Activated CD8-positive, alpha-beta memory T cell treated with anti-CD3 and anti-CD28 coated beads, Interleukin-2, amount 50 U/mL, for 24 hours (primary cell): ENCODE measurements around the gene TBX2.

Source experiments
- DNase-seq: peaks from one replicate; pipeline ENCODE4 v3.0.0-alpha.2; 2020; ENCODE audit errors: extremely low read depth

The TBX2 gene

GRCh38 chr17:61402073-61402541 is 2.5 kb downstream of the TBX2 start:
- no peak for DNase-seq

GRCh38 chr17:61402978-61403800 is 3.5 kb downstream of the TBX2 start:
- DNase-seq, result no peak

- no peak for DNase-seq
These were observed 4.4 kb downstream of the TBX2 start for GRCh38 chr17:61403801-61404662.

- no peak for DNase-seq
These were observed 4.9 kb downstream of the TBX2 start for GRCh38 chr17:61404663-61404912.

- DNase-seq, result no peak
These were observed 5.5 kb downstream of the TBX2 start for GRCh38 chr17:61404913-61405685.

- no peak for DNase-seq
These were observed 6.3 kb downstream of the TBX2 start for GRCh38 chr17:61405686-61406536.

GRCh38 chr17:61406537-61406845 is 6.8 kb downstream of the TBX2 start:
- no peak for DNase-seq

GRCh38 chr17:61406971-61407911 is 7.6 kb downstream of the TBX2 start:
- no peak for DNase-seq

- no peak for DNase-seq
These were observed 8.8 kb downstream of the TBX2 start for GRCh38 chr17:61408151-61409041.

GRCh38 chr17:61409301-61410112 is 9.9 kb downstream of the TBX2 start:
- no peak for DNase-seq

- no peak for DNase-seq
These were observed 10.7 kb downstream of the TBX2 start for GRCh38 chr17:61410141-61411010.

- no peak for DNase-seq
These were observed 11.3 kb downstream of the TBX2 start for GRCh38 chr17:61411011-61411260.

GRCh38 chr17:61411261-61412142 is 11.9 kb downstream of the TBX2 start:
- no peak for DNase-seq

- no peak for DNase-seq
These were observed 12.7 kb downstream of the TBX2 start for GRCh38 chr17:61412143-61412859.

GRCh38 chr17:61412860-61413660 is 13.4 kb downstream of the TBX2 start:
- no peak for DNase-seq
